Measurements from ENCODE around the gene ADH4.

The ADH4 gene

DNA sequence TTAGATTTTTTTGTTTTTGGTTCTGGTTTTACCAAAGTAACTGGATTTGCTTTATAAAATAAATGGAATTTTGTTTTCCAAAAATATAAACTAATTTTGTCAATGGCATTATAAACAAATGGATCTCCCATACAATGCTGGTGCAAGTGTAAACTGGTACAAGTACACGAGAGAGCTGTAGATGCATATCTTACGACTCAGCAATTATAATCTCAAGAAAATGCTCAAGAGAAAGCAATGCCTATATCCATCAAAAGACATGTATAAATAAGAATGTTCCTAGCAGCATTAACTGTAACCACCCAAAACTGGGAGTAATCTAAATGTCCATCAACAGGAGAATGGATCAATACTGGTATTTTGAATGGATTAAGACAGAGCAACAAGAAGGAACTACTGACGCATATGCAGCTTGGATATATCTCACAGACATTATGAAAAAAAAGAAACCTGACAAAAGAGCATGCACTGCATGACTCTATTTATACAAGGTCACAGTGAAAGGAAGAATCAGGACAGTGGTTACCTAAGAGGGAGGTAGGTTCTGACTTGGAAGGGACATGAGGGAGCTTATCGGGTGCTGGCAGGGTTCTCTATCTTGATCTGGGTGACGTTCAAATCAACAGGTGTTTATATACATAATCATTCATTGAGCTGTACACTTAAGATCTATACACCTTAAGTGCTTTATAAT is 65.0 kb downstream of the ADH4 start:
- no peak for DNase-seq

DNA sequence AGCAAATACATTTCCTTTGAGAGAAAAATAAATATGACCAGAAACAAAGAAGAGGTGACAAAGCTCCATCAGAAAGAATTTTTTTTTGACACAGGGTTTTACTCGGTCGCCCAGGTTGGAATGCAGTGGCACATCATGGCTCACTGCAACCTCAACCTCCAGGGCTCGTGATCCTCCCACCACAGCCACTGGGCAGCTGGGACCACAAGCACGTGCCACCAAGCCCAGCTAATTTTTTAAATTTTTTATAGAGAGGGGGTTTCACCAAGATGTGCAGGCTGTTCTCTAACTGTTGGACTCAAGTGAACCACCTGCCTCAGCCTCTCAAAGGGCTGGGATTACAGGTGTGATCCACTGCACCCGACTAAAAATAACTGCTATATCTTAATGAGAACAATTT is 65.8 kb downstream of the ADH4 start:
- no peak for DNase-seq

DNA sequence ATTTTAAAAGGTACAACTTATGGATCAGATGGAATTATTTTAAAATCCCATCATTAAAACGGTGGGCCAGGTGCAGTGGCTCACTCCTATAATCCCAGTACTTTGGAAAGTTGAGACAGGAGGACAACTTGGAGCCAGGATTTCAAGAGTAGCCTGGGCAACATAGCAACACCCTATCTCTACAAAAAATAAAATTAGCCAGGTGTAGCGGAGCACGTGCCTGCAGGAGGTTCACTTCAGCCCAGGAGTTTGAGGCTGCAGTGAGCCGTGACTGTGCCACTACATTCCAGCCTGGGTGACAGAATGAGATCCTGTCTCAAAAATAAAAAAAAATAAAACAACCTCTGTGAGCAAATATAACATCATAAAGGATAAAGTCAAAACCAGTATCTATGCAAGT is 66.9 kb downstream of the ADH4 start:
- DNase-seq, result no peak

- DNase-seq, result no peak
These were observed 67.7 kb downstream of the ADH4 start for GRCh38 chr4:99076292-99076976.

- no peak for DNase-seq
These were observed 69.3 kb downstream of the ADH4 start for GRCh38 chr4:99074816-99075215.

Data from femur (tissue), 1 donor.